ENCODE results near the gene DOC2A.

DNA sequence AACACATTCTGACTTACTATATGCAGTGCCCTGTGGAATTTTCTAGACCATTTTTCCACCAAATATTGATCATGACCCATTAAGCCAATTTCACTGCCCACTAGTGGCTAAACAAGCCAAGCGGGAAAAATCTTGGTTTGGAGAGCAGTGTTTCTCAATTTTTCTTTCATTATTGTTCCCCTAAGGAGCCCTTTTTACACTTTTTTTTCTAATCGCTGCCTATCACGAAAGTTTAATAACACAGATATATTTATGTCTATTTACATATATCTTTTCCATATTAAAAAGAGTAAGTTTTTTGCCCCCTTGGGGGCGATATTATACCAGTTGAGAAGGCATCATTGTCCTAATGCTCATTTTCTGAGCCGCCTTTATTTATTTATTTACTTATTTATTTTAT is 31.0 kb upstream of the DOC2A start:
- TF ChIP-seq TCF7L2 (IDR thresholded peaks at IDR 0.05; ENCODE audit: low read depth, low read length), result no peak
- TF ChIP-seq, protein P1, sequence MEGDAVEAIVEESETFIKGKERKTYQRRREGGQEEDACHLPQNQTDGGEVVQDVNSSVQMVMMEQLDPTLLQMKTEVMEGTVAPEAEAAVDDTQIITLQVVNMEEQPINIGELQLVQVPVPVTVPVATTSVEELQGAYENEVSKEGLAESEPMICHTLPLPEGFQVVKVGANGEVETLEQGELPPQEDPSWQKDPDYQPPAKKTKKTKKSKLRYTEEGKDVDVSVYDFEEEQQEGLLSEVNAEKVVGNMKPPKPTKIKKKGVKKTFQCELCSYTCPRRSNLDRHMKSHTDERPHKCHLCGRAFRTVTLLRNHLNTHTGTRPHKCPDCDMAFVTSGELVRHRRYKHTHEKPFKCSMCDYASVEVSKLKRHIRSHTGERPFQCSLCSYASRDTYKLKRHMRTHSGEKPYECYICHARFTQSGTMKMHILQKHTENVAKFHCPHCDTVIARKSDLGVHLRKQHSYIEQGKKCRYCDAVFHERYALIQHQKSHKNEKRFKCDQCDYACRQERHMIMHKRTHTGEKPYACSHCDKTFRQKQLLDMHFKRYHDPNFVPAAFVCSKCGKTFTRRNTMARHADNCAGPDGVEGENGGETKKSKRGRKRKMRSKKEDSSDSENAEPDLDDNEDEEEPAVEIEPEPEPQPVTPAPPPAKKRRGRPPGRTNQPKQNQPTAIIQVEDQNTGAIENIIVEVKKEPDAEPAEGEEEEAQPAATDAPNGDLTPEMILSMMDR (IDR thresholded peaks at IDR 0.05), result no peak
